DMS53 treated with DMSO at 0.1 percent for 48 hours (cell line): ENCODE measurements around the gene MRPS34.

ENCODE experiments used
- DNase-seq: peaks from one replicate; lab custom pipeline; 2025; ENCODE audit not compliant: unreplicated experiment; lab: John Stamatoyannopoulos, UW

The MRPS34 gene

DNA sequence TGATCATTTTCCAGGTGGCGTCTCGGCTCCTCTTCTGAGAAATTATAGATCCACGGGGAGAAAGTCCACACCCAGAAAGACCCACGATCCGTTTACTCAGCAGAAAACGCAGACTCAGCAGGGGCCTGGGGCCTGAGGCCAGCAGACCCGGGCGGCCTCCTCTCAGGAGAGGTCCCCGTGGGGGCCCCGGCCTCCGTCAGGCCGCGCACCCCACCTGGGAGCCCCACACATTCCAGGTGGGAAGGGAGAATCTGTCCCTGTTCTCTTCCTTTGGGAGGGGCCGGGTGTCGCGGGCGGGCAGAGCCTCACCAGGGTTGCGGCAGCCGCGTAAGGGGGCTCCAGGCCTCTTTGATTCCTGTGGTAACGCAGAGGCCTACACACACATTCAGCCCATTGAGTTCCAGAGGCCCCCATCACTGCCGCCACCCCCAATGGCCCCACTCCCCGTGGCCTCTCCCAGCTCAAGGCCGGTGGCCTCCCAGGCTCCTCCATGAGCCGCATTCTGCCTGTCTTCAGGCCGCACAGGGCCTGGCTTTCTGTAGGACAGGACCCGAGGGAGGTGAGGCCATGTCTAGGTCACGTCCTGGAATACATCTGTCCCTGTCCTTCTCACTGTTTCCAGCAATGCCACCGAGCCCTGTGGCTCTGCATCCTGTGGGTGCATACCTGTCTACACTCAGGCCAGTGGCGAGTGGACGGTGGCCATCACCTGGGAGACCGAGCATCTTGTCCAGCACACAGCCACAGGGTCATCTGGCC lies 22.2 kb upstream of the MRPS34 start:
- DNase-seq: no peak

DNA sequence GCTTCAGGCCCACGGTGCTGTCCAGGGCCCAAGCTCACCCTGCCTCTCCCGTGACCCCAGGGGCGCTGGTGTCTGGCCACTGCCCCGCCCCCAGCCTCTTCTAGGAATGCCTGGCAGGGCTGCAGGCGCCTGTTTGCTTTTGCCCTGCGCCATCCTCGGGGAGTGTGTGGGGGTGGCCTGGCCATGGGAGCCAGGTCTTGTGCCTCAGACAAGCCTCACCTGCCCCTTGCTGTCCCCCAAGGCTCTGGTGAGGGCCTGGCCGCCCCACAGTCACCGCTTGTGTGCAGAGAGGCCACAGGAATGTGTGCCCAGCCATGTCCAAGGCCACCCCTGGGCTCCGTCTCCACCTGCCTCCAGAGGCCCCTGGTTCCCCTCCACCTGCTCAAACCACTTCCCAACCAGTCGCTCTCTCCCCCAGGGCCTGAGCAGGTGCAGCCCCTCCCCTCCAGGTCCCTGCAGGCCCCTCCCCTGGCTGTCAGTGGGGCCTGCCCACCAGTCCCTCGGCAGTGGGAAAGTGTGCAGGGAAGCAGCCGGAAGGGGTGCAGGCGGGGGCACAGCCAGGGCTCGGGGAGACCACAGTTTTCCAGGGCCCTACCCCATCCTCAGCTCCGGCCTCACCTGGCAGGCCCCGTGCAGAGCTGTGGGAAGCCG lies 21.4 kb upstream of the MRPS34 start:
- DNase-seq: no peak

DNA sequence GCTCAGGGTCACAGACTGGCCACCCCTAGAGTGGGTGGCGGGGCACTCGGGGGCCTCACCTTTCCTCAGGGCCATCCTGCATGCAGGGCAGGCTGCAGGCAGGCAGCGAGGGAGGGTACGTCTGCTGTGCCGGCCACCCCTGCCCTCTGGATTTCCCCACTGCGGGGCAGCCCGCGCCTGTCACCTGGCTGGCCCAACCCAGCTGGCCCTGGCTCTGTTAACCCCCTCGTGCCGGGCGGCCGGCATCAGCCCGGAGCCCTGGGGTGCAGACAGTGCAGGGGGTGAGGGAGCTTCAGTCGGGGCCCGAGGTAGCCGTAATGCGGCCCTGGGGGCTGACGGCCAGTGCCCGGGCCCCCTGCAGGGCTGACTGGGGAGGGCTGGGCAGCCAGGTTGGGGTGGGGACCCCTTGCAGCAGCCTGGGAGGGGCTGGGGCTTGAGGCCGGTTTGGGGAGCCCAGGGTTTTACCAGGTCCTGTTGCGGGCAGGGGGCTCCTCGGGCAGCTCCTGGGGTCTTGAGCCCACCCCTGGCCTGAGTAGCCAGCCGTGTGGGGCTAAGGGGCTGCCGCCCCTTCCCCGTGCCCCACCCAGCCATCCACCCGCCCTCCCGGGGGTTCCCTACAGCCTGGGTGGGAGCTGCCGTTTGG lies 20.8 kb upstream of the MRPS34 start, which contains the start of gene IGFALS:
Gene IGFALS (minus strand): TSS at position 128 of the 643 bp plus-strand sequence. CDS start 53 bp downstream, at position 75.
- DNase-seq: no peak

DNA sequence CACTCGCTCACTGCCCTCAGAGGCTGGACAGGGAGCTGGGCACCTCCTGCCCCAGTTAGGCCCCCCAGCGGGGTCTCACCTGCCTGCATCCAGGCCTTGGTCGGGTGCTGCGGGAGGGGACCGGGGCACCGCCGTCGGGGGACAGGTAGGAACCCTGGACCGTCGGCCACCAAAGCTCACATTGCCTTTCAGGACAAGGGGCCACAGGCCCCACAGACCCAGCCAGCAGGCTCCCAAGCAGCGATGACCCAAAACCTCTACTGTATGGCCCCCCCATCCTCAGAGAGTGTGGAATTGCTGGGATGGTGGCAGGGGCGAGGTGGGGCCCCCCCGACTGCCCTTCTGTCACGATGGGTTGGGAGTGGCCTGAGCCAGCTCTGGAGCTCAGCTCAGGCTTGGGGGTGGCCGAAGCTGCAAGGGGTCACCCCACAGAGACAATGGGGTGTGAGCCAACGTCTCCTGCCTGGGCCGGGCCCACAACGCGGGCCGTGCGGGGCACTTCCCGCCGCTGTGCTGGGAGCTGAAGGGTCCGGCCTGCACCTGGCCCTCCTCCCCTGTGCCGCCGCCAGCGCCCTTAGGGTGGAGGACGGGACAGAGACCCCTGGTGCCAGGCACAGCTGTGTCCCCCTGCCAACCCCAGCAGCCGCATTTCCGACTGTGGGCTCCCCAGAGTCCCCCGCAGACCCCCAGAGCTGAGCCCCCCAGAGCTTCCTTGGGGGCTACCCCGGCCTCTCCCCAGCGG lies 20.1 kb upstream of the MRPS34 start:
- no peak for DNase-seq

DNA sequence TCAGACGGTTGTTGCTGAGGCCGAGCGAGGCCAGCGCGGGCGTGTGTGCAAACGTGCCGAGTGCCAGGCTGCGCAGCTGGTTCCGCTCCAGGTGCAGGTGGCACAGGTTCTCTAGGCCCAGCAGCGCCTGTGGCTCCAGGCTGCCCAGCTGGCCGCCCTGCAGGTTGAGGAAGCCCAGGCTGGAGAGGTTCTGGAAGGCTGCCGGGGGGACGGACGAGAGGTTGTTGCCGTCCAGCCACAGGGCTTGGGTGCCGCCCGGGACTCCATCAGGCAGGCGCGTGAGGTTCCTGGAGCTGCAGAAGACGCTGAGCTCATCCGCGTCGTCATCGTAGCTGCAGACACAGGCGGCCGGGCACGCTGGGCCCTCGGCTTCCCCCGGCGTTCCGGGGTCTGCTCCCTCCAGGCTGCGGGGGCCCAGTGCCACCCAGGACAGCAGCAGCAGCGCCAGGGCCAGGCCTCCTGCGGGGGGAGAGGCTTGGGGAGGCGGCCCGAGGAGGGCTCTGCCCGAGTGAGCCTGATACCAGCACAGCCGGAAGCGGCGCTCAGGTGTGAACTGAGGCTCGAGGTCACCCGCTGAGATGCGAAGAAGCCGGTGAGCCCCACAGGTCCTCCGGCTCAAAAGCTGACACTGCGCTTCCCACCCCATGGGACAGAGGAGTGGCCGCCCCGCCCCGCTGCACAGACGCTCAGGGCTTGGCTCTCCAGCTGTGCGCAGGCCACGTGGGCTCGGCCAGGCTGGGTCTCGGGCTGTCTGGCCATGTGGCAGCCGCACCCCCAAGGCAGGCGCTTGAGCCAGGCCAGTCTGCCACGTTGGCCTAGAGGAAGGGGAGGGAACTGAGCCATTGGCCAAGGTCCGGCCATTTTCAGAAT lies 19.2 kb upstream of the MRPS34 start:
- DNase-seq: no peak

GRCh38 chr16:1791256-1791942 lies 18.5 kb upstream of the MRPS34 start:
- DNase-seq: no peak

- DNase-seq: no peak
Observed at GRCh38 chr16:1790611-1791255, 17.8 kb upstream of the MRPS34 start.

GRCh38 chr16:1790261-1790610 lies 17.3 kb upstream of the MRPS34 start:
- DNase-seq: no peak

DNA sequence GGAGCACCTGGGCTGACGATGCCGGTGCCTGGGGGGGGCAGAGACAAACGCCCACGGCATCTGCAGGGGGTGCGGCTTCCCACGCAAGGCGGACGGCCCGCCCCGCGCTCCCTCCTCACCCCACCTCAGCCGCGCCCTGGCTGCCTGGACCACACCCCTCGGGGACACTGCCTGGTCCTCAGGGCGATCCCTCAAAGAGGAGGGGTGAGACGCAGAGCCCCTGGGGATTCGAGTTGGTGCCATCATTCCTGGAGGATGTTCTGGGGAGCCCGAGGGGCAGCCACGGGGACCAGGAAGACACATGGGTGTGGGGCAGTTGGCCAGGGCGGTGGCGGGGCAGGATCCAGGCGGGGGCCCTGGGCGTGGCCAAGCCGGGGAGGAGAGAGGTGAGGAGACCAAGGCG lies 16.7 kb upstream of the MRPS34 start:
- no peak for DNase-seq

GRCh38 chr16:1788708-1789100 lies 15.8 kb upstream of the MRPS34 start:
- no peak for DNase-seq

DNA sequence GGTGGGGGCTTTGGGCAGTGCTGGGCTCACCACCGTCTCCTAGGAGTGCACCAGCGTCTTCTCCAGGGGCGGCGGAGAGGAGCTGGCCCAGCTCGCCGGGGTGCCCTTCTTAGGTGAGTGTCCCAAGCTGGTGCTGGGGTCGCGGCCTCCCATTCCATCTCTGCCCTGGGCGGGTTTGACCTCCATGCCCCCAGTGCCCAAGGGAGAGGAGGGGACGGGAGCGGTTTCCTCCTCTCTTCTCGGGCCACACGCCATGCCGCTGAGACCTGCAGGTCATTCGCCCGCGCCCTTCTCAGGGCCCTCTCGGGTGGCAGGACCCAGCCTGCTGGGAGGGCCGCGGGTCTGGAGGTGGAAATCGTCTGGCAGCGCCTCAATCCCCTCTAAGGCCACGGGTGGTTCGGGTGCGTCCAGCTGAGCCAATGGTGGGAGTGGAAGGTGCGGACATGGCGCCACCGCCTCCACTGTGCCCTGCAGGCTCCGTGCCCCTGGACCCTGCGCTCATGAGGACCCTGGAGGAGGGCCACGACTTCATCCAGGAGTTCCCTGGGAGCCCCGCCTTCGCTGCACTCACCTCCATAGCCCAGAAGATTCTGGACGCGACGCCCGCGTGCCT lies 15.3 kb upstream of the MRPS34 start:
- DNase-seq: no peak

GRCh38 chr16:1787322-1788094 lies 14.6 kb upstream of the MRPS34 start:
- DNase-seq: no peak

- DNase-seq: no peak
Observed at GRCh38 chr16:1787056-1787321, 14.1 kb upstream of the MRPS34 start.

GRCh38 chr16:1786242-1787055 lies 13.5 kb upstream of the MRPS34 start:
- DNase-seq: no peak

DNA sequence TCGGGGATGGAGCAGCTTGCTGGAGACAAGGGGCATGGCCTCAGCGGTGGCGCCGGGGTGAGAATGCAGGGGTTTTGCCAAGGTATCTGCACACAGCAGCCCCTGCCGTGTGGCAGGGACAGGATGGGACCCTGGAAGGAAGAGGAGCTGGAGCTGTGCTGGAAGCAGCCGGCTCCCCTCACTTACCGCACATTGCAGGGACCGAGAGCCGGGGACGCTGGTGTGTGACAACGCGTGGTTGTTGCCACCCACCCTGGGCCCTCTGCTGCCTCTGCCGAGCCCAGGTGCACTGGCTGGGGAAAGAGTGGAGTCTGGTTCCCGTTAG lies 12.9 kb upstream of the MRPS34 start:
- no peak for DNase-seq

DNA sequence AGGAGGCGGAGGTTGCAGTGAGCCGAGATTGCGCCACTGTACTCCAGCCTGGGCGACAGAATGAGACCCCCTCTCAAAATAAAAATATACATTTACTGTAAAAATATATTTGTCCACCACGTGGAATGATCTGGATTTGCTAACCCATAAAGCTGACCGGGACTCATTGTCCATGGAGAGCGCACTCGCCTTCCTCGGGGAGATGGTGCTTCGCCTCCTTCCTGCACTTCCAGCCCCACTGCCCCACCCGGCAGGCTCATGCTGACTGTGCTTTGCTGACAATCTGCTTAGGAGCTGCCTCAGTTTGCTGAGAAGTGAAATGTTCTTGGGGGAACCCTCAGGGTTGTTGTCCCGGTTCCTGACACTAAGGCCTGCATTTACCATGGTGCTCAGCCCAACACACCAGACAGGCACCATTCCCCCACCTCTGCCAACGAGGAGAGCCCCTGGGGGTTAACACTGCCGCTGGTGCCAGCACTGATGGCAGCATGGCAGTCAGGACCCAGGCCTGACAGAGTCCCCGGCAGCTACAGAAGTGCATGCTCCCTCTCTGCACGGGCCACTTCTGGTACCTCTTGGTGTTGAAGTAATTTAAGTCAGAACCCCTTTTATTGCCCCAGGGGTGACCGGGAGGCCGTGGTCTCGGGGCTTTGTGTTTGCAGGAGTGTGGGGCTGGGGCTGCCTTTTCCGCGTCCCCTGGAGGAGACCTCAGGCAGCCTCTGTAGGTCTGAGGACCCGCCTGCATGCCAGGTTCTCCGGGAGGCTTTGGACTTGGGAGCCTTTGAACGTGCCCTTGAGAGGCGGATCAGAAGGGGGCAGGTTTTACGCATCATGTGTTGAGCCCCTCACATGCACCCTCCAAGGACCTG lies 12.3 kb upstream of the MRPS34 start:
- DNase-seq: no peak
